ENCODE data around the gene CDC6.

Gene CDC6

GRCh38 chr17:40345161-40345993, 57.7 kb downstream of the CDC6 start:
- no peak for DNase-seq (ENCODE audit: extremely low read depth, insufficient read length)
- Histone ChIP-seq H3K4me3 (replicated peaks; ENCODE audit: low read depth, low read length) (no peak overlapping the region), H3K27me3 (replicated peaks; ENCODE audit: control insufficient read depth, insufficient read depth, low read length) (no peaks in the 10 kb centered on the region), H3K36me3 (ENCODE audit: control insufficient read depth, insufficient read depth, low read length) (peaks cover 21% of the 10 kb centered on the region)
- no peak for TF ChIP-seq CTCF (IDR thresholded peaks at IDR 0.05; ENCODE audit: insufficient read depth, low read length, poor library complexity, severe bottlenecking)

GRCh38 chr17:40345994-40346764, 58.5 kb downstream of the CDC6 start:
- Histone ChIP-seq H3K4me3 (replicated peaks; ENCODE audit: low read depth, low read length) (no peak overlapping the region), H3K27me3 (replicated peaks; ENCODE audit: control insufficient read depth, insufficient read depth, low read length) (no peaks in the 10 kb centered on the region), H3K36me3 (ENCODE audit: control insufficient read depth, insufficient read depth, low read length) (peaks cover 26% of the 10 kb centered on the region)
- DNase-seq (ENCODE audit: extremely low read depth, insufficient read length): no peak
- no peak for TF ChIP-seq CTCF (IDR thresholded peaks at IDR 0.05; ENCODE audit: insufficient read depth, low read length, poor library complexity, severe bottlenecking)

- H3K4me3 ChIP-seq (replicated peaks; ENCODE audit: low read depth, low read length): no peak overlapping the region
- TF ChIP-seq CTCF (IDR thresholded peaks at IDR 0.05; ENCODE audit: insufficient read depth, low read length, poor library complexity, severe bottlenecking): no peak
- DNase-seq (ENCODE audit: extremely low read depth, insufficient read length): no peak
Observed at GRCh38 chr17:40346765-40347158, 59.1 kb downstream of the CDC6 start.

GRCh38 chr17:40347319-40348135, 59.8 kb downstream of the CDC6 start:
- Histone ChIP-seq H3K4me3 (replicated peaks; ENCODE audit: low read depth, low read length) (no peak overlapping the region), H3K36me3 (ENCODE audit: control insufficient read depth, insufficient read depth, low read length) (peaks cover 35% of the 10 kb centered on the region), H3K27me3 (replicated peaks; ENCODE audit: control insufficient read depth, insufficient read depth, low read length) (no peaks in the 10 kb centered on the region)
- DNase-seq (ENCODE audit: extremely low read depth, insufficient read length): no peak
- TF ChIP-seq CTCF (IDR thresholded peaks at IDR 0.05; ENCODE audit: insufficient read depth, low read length, poor library complexity, severe bottlenecking): no peak

More at GRCh38 chr17:40346765-40347158, 59.1 kb downstream of the CDC6 start:
- H3K27me3 ChIP-seq (replicated peaks; ENCODE audit: control insufficient read depth, insufficient read depth, low read length): no peaks in the 10 kb centered on the region
- H3K36me3 ChIP-seq (ENCODE audit: control insufficient read depth, insufficient read depth, low read length): peaks cover 28% of the 10 kb centered on the region

GRCh38 chr17:40348136-40348504, 60.4 kb downstream of the CDC6 start:
- no peak for DNase-seq (ENCODE audit: extremely low read depth, insufficient read length)
- Histone ChIP-seq H3K36me3 (ENCODE audit: control insufficient read depth, insufficient read depth, low read length) (peaks cover 37% of the 10 kb centered on the region), H3K27me3 (replicated peaks; ENCODE audit: control insufficient read depth, insufficient read depth, low read length) (no peaks in the 10 kb centered on the region), H3K4me3 (replicated peaks; ENCODE audit: low read depth, low read length) (no peak overlapping the region)
- TF ChIP-seq CTCF (IDR thresholded peaks at IDR 0.05; ENCODE audit: insufficient read depth, low read length, poor library complexity, severe bottlenecking): no peak
